CD8-positive, alpha-beta memory T cell (primary cell): ENCODE results near the gene HOXC5. TPM values are rescaled to one million over a fixed set of nuclear protein-coding genes. Genes with fewer than 3 reads are reported as not detected.

Experiments
- CTCF ChIA-PET: fragments of 350-600 bp; sonication (Branson Sonifier 250); formaldehyde crosslinking; loops from one replicate; lab custom pipeline; 2021; ENCODE audit warnings: antibody characterized with exemption; lab: Charles Lee
- POLR2A ChIA-PET: fragments of 350-600 bp; sonication (Branson Sonifier 250); formaldehyde crosslinking; loops from one replicate; lab custom pipeline; 2021; ENCODE audit warnings: antibody characterized with exemption; lab: Charles Lee
- DNase-seq, 5 donors: peaks; one replicate each; pipeline versions ENCODE4 v3.0.0 to v3.0.0-alpha.2; 2020 to 2022; ENCODE audit warnings: mixed read lengths in 1 of 5
- H3K27ac ChIP-seq: one replicate; pipeline ENCODE4 v1.7.0; 2013; ENCODE audit warnings: low read depth, mild to moderate bottlenecking, low read length, moderate library complexity
- H3K27me3 ChIP-seq: 2 replicates; pipeline ENCODE4 v1.7.0; 2013; ENCODE audit warnings: low read length, mild to moderate bottlenecking; ENCODE audit not compliant: insufficient read depth, poor library complexity, severe bottlenecking
- H3K36me3 ChIP-seq: 2 replicates; pipeline ENCODE4 v1.7.0; 2013; ENCODE audit warnings: mild to moderate bottlenecking, low read length, moderate library complexity; ENCODE audit not compliant: insufficient read depth
- H3K4me1 ChIP-seq: 2 replicates; pipeline ENCODE4 v1.7.0; 2013; ENCODE audit warnings: mild to moderate bottlenecking, low read length, moderate library complexity; ENCODE audit not compliant: insufficient read depth
- H3K4me3 ChIP-seq: 2 replicates; pipeline ENCODE4 v1.7.0; 2013; ENCODE audit warnings: mild to moderate bottlenecking, low read length
- H3K9me3 ChIP-seq: 2 replicates; pipeline ENCODE4 v1.7.0; 2013; ENCODE audit warnings: mild to moderate bottlenecking, low read length
- H3K27ac Mint-ChIP-seq, 8 donors: one replicate each; pipeline ENCODE4 v1.8.0; 2020 to 2021; ENCODE audit warnings: mixed read lengths in 8 of 8, mild to moderate bottlenecking in 6 of 8, inconsistent platforms in 3 of 8, moderate library complexity in 3 of 8
- H3K27me3 Mint-ChIP-seq, 2 donors: one replicate each; pipeline ENCODE4 v1.8.0; 2020 to 2021; ENCODE audit warnings: mixed read lengths in 2 of 2, mild to moderate bottlenecking in 1 of 2, moderate library complexity in 1 of 2
- H3K36me3 Mint-ChIP-seq, 3 donors: one replicate each; pipeline ENCODE4 v1.8.0; 2020 to 2021; ENCODE audit warnings: mixed read lengths in 3 of 3, inconsistent platforms in 1 of 3, mild to moderate bottlenecking in 1 of 3
- H3K4me1 Mint-ChIP-seq, 3 donors: one replicate each; pipeline ENCODE4 v1.8.0; 2020 to 2021; ENCODE audit warnings: mixed read lengths in 3 of 3, inconsistent platforms in 1 of 3, mild to moderate bottlenecking in 1 of 3
- H3K4me3 Mint-ChIP-seq, 7 donors: one replicate each; pipeline ENCODE4 v1.8.0; 2020 to 2021; ENCODE audit warnings: mixed read lengths in 7 of 7, mild to moderate bottlenecking in 6 of 7, moderate library complexity in 4 of 7, inconsistent platforms in 2 of 7
- H3K9me3 Mint-ChIP-seq, 5 donors: one replicate each; pipeline ENCODE4 v1.8.0; 2020 to 2022; ENCODE audit warnings: mixed read lengths in 5 of 5, mild to moderate bottlenecking in 3 of 5, moderate library complexity in 2 of 5, inconsistent platforms in 1 of 5
- polyA plus RNA-seq: library from polyadenylated mRNA; unstranded; fragments of 300-500 nt; fragmentation: Illumina TruSeq; gene quantifications from one replicate; pipeline ENCODE4 v1.2.3, GENCODE V29; 2021
- total RNA-seq, 2 experiments: library from RNA; stranded (reverse); gene quantifications; one replicate each; pipeline ENCODE4 v1.2.3, GENCODE V29; 2021

Gene HOXC5
- total and polyA plus RNA-seq, 3 experiments from 2014 or later: not detected

GRCh38 chr12:54019924-54020590 is 12.8 kb upstream of the HOXC5 start:
- no peak for DNase-seq
- POLR2A ChIA-PET: no interaction called here
- Mint-ChIP-seq H3K27ac (peak overlapping the region in 3 of 8 donors; percentile 3 to 70 (median 10)), H3K27me3 (peaks cover 54 to 76% of the 10 kb centered on the region in 2 donors), H3K9me3 (peaks cover 0 to 1% (median 0%) of the 10 kb centered on the region in 5 donors), H3K4me1 (peaks cover 12 to 26% (median 13%) of the 10 kb centered on the region in 3 donors), H3K36me3 (no peaks in the 10 kb centered on the region), H3K4me3 (peak overlapping the region in 2 of 7 donors; percentile 6 to 37)
- Histone ChIP-seq H3K9me3 (no peaks in the 10 kb centered on the region), H3K36me3 (no peaks in the 10 kb centered on the region), H3K27ac (no peak overlapping the region), H3K4me1 (peaks cover 5% of the 10 kb centered on the region), H3K4me3 (no peak overlapping the region), H3K27me3 (peaks cover 54% of the 10 kb centered on the region)
- CTCF ChIA-PET: no interaction called here

GRCh38 chr12:54020591-54021405 is 12.1 kb upstream of the HOXC5 start:
- ChIA-PET POLR2A (interaction anchor here (1.1 kb wide), 1 partner anchor 168 kb away, joined by 3 read pairs; the partner anchor contains the start of gene SMUG1), CTCF (no interaction called here)
- Histone ChIP-seq H3K4me1 (peaks cover 5% of the 10 kb centered on the region), H3K27me3 (peaks cover 50% of the 10 kb centered on the region), H3K36me3 (no peaks in the 10 kb centered on the region), H3K4me3 (no peak overlapping the region), H3K9me3 (no peaks in the 10 kb centered on the region), H3K27ac (no peak overlapping the region)
- H3K36me3 Mint-ChIP-seq: no peaks in the 10 kb centered on the region
- H3K4me3 Mint-ChIP-seq: no peak overlapping the region
- H3K27ac Mint-ChIP-seq: no peak overlapping the region
- DNase-seq: no peak
- peaks cover 0 to 1% (median 0%) of the 10 kb centered on the region in 5 donors for H3K9me3 Mint-ChIP-seq
- H3K27me3 Mint-ChIP-seq: peaks cover 51 to 76% of the 10 kb centered on the region in 2 donors
- H3K4me1 Mint-ChIP-seq: peaks cover 12 to 25% (median 12%) of the 10 kb centered on the region in 3 donors

- H3K9me3 ChIP-seq: no peaks in the 10 kb centered on the region
- Mint-ChIP-seq H3K36me3 (no peaks in the 10 kb centered on the region), H3K27me3 (peaks cover 50 to 76% of the 10 kb centered on the region in 2 donors), H3K4me3 (no peak overlapping the region), H3K27ac (peak overlapping the region in 2 of 8 donors; percentile 4 to 33), H3K4me1 (peaks cover 12 to 22% (median 12%) of the 10 kb centered on the region in 3 donors), H3K9me3 (peaks cover 0 to 1% (median 0%) of the 10 kb centered on the region in 5 donors)
- peaks cover 52% of the 10 kb centered on the region for H3K27me3 ChIP-seq
- ChIA-PET POLR2A (interaction anchor here (1.1 kb wide), 1 partner anchor 168 kb away, joined by 3 read pairs; the partner anchor contains the start of gene SMUG1), CTCF (interaction anchor here (4.1 kb wide), 1 partner anchor 12 kb away, joined by 27 read pairs; the partner anchor contains the start of gene HOXC5)
- no peak overlapping the region for H3K4me3 ChIP-seq
- DNase-seq: no peak
- H3K4me1 ChIP-seq: peaks cover 5% of the 10 kb centered on the region
- no peak overlapping the region for H3K27ac ChIP-seq
- H3K36me3 ChIP-seq: no peaks in the 10 kb centered on the region
Measured at GRCh38 chr12:54021432-54022013, 11.3 kb upstream of the HOXC5 start.

GRCh38 chr12:54022960-54023884 is 9.6 kb upstream of the HOXC5 start:
- peaks cover 0 to 1% (median 0%) of the 10 kb centered on the region in 5 donors for H3K9me3 Mint-ChIP-seq
- H3K4me3 Mint-ChIP-seq: no peak overlapping the region
- peaks cover 62% of the 10 kb centered on the region for H3K27me3 ChIP-seq
- CTCF ChIA-PET: interaction anchor here (1.0 to 4.1 kb wide), 5 partner anchors 10 to 191 kb away, joined by 3 to 27 read pairs (median 6); partner anchors contain the start of gene HOXC5
- H3K36me3 ChIP-seq: no peaks in the 10 kb centered on the region
- peaks cover under 1% of the 10 kb centered on the region for H3K4me1 ChIP-seq
- peaks cover 7 to 12% (median 7%) of the 10 kb centered on the region in 3 donors for H3K4me1 Mint-ChIP-seq
- POLR2A ChIA-PET: interaction anchor here (0.5 kb wide), 1 partner anchor 31 kb away, joined by 5 read pairs; the partner anchor contains the start of gene HOXC4
- H3K27ac ChIP-seq: no peak overlapping the region
- no peaks in the 10 kb centered on the region for H3K9me3 ChIP-seq
- H3K4me3 ChIP-seq: no peak overlapping the region
- no peaks in the 10 kb centered on the region for H3K36me3 Mint-ChIP-seq
- peaks cover 52 to 82% of the 10 kb centered on the region in 2 donors for H3K27me3 Mint-ChIP-seq
- DNase-seq: no peak
- no peak overlapping the region for H3K27ac Mint-ChIP-seq

GRCh38 chr12:54024127-54024526 is 8.7 kb upstream of the HOXC5 start:
- Histone ChIP-seq H3K9me3 (no peaks in the 10 kb centered on the region), H3K4me3 (no peak overlapping the region), H3K27me3 (peaks cover 68% of the 10 kb centered on the region), H3K36me3 (no peaks in the 10 kb centered on the region), H3K4me1 (peaks cover 5% of the 10 kb centered on the region), H3K27ac (no peak overlapping the region)
- ChIA-PET POLR2A (no interaction called here), CTCF (interaction anchor here (1.0 to 4.1 kb wide), 6 partner anchors 9 to 190 kb away, joined by 3 to 27 read pairs (median 6); partner anchors contain the start of gene HOXC5)
- H3K4me1 Mint-ChIP-seq: peaks cover 9 to 18% (median 9%) of the 10 kb centered on the region in 3 donors
- no peak overlapping the region for H3K4me3 Mint-ChIP-seq
- H3K27me3 Mint-ChIP-seq: peaks cover 55 to 89% of the 10 kb centered on the region in 2 donors
- peaks cover 0 to 1% (median 0%) of the 10 kb centered on the region in 5 donors for H3K9me3 Mint-ChIP-seq
- H3K27ac Mint-ChIP-seq: peak overlapping the region in 1 of 8 donors; percentile 14
- no peaks in the 10 kb centered on the region for H3K36me3 Mint-ChIP-seq
- DNase-seq: no peak

- Mint-ChIP-seq H3K4me1 (peaks cover 11 to 17% (median 13%) of the 10 kb centered on the region in 3 donors), H3K36me3 (no peaks in the 10 kb centered on the region), H3K27ac (no peak overlapping the region), H3K9me3 (peaks cover 0 to 1% (median 0%) of the 10 kb centered on the region in 5 donors), H3K4me3 (no peak overlapping the region), H3K27me3 (peaks cover 56 to 91% of the 10 kb centered on the region in 2 donors)
- ChIA-PET POLR2A (no interaction called here), CTCF (interaction anchor here (0.8 to 4.1 kb wide), 5 partner anchors 8 to 178 kb away, joined by 3 to 27 read pairs (median 4); partner anchors contain the start of gene HOXC5)
- no peaks in the 10 kb centered on the region for H3K9me3 ChIP-seq
- no peak overlapping the region for H3K27ac ChIP-seq
- H3K4me3 ChIP-seq: no peak overlapping the region
- no peak for DNase-seq
- H3K4me1 ChIP-seq: peaks cover 5% of the 10 kb centered on the region
- no peaks in the 10 kb centered on the region for H3K36me3 ChIP-seq
- H3K27me3 ChIP-seq: peaks cover 67% of the 10 kb centered on the region
Measured at GRCh38 chr12:54024581-54025305, 8.1 kb upstream of the HOXC5 start.
